OCI-LY1 (cell line): ENCODE data around the gene SCN4B.

Experiments used
- CTCF ChIP-seq: fragments of 200-600 bp; sonication (generic), shearing (Covaris generic); IDR thresholded peaks from 2 replicates; pipeline ENCODE4 v1.5.1; 2017; ENCODE audit warnings: mild to moderate bottlenecking, antibody characterized with exemption, low read length, moderate library complexity, mixed read lengths
- EZH2 ChIP-seq: fragments of 200-600 bp; sonication (generic), shearing (Covaris generic); IDR thresholded peaks from 2 replicates; pipeline ENCODE4 v1.8.0; 2017; ENCODE audit warnings: borderline replicate concordance, mixed run types, mild to moderate bottlenecking, antibody characterized with exemption, low read length, moderate library complexity, mixed read lengths

GRCh38 chr11:118138839-118139420, 13.7 kb downstream of the SCN4B start:
- no peak for TF ChIP-seq EZH2
- no peak for TF ChIP-seq CTCF
